Lower lobe of right lung (tissue), 2 donors: ENCODE data around the gene CUEDC1. TPM values are rescaled to one million over a fixed set of nuclear protein-coding genes. Genes with fewer than 3 reads are reported as not detected.
A peak's percentile ranks its signal among the peaks of the same experiment; 100 is the strongest.

Source experiments
- ATAC-seq, 2 donors: fragments of 200-7000 bp; cut with Tn5 transposase; one replicate each; pipeline ENCODE4 v1.9.1; 2020 to 2022; ENCODE audit warnings: mild to moderate bottlenecking in 2 of 2, moderate library complexity in 2 of 2
- DNase-seq: peaks from one replicate; pipeline ENCODE4 v3.0.0-alpha.2; 2020
- H3K27ac ChIP-seq: fragments of 200-600 bp; one replicate; pipeline ENCODE4 v1.8.0; 2022
- H3K27me3 ChIP-seq: fragments of 200-600 bp; one replicate; pipeline ENCODE4 v1.8.0; 2022; ENCODE audit warnings: low read depth
- H3K36me3 ChIP-seq: fragments of 200-600 bp; one replicate; pipeline ENCODE4 v1.8.0; 2022; ENCODE audit warnings: mild to moderate bottlenecking
- H3K4me1 ChIP-seq: fragments of 200-600 bp; one replicate; pipeline ENCODE4 v1.8.0; 2022
- H3K4me3 ChIP-seq: fragments of 200-600 bp; one replicate; pipeline ENCODE4 v1.8.0; 2022; ENCODE audit warnings: mild to moderate bottlenecking
- H3K9me3 ChIP-seq: fragments of 200-600 bp; one replicate; pipeline ENCODE4 v1.8.0; 2022
- intact Hi-C: fragments of 100-400 bp; cut with DNase I; formaldehyde crosslinking; loops from one replicate; pipeline ENCODE4 v1.11.0; 2022
- total RNA-seq: library from RNA; stranded (reverse); fragmentation: NEBNext Ultra II Directional; extraction: Animal tissue kit (Norgen Biotek cat#: 25700); gene quantifications from one replicate; pipeline ENCODE4 v1.2.1, GENCODE V29; 2021
- TF ChIP-seq, protein P1 (sequence below): fragments of 200-600 bp; IDR thresholded peaks from one replicate; pipeline ENCODE4 v1.8.0; 2022; ENCODE audit warnings: antibody characterized with exemption, mild to moderate bottlenecking
- donor health status: DM: no; HTN: yes; CAD: no; lungs with severe emphysema.

Gene CUEDC1
- total RNA-seq, 1 donor from 2014 or later = 42.8 TPM

DNA sequence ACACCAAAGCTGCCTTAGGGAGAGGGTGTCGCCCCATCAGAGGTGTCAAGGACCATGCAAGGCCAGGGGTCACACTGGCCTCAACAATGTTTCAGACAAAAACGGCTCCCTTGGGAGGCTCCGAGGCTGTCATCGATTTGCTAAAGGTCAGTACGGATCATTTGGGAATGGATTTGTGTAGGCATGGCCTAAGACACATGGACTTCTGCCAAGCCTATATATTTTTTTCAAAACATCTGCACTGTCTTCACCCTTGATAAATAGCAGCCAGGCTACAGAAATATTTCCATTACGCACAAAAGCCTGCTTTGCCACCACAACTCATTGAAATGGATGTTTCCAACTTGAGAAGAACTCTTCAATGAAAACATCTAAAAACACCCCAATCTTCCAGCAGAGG, 10.3 kb downstream of the CUEDC1 start:
- H3K36me3 ChIP-seq = no peaks in the 10 kb centered on the region
- intact Hi-C loops = no loop called here
- ATAC-seq (no peak), DNase-seq (no peak)
- no peak overlapping the region for H3K4me3 ChIP-seq
- H3K4me1 ChIP-seq = peaks cover 81% of the 10 kb centered on the region
- no peaks in the 10 kb centered on the region for H3K9me3 ChIP-seq
- no peak overlapping the region for H3K27ac ChIP-seq
- TF ChIP-seq, protein P1, sequence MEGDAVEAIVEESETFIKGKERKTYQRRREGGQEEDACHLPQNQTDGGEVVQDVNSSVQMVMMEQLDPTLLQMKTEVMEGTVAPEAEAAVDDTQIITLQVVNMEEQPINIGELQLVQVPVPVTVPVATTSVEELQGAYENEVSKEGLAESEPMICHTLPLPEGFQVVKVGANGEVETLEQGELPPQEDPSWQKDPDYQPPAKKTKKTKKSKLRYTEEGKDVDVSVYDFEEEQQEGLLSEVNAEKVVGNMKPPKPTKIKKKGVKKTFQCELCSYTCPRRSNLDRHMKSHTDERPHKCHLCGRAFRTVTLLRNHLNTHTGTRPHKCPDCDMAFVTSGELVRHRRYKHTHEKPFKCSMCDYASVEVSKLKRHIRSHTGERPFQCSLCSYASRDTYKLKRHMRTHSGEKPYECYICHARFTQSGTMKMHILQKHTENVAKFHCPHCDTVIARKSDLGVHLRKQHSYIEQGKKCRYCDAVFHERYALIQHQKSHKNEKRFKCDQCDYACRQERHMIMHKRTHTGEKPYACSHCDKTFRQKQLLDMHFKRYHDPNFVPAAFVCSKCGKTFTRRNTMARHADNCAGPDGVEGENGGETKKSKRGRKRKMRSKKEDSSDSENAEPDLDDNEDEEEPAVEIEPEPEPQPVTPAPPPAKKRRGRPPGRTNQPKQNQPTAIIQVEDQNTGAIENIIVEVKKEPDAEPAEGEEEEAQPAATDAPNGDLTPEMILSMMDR = no peak
- H3K27me3 ChIP-seq = no peaks in the 10 kb centered on the region

DNA sequence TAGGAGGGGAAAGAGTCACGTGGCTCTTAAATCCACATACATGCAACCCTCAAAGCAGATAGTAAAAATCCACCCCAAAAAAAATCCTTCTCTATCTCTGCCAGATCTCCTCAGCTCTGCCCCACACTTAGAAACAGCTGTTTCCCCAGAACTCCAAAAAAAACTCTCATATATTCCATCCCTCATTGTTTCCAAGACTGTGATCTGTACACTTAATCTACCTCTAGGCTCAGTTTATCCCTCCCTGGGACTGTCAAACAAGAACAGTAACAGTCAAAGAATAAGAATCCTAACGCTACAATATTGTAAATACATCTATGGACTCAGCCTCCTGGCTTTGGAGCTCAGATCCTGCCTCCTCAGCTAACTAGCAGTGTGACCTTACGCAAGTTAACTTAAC, 11.6 kb downstream of the CUEDC1 start:
- intact Hi-C loops = no loop called here
- TF ChIP-seq, protein P1 = no peak

DNA sequence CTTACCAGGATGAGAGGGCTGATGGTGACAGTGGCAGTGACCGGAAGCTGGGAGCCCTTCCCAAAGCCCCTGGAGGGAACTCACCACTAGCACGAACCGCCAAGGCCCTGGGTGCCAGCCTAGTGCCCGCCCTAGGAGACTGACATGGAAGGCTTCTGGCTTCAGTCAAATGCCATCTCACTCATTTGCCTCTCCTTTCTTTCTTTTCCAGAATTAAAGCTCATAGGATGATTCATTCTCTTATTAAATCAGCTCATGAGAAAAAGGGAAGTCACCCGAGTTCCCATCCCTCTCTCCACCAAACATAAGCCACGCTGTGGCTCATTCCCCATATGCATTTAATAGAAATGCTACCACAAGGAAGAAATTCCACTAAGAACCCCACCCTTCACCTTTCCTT, 12.1 kb downstream of the CUEDC1 start:
- ATAC-seq = no peak
- intact Hi-C loops = no loop called here
- peaks cover 77% of the 10 kb centered on the region for H3K4me1 ChIP-seq

More for the DNA sequence above, 11.6 kb downstream of the CUEDC1 start:
- no peak for DNase-seq
- Histone ChIP-seq H3K36me3 (no peaks in the 10 kb centered on the region), H3K4me3 (no peak overlapping the region), H3K27ac (no peak overlapping the region), H3K9me3 (no peaks in the 10 kb centered on the region), H3K4me1 (peaks cover 79% of the 10 kb centered on the region), H3K27me3 (no peaks in the 10 kb centered on the region)
- no peak for ATAC-seq

DNA sequence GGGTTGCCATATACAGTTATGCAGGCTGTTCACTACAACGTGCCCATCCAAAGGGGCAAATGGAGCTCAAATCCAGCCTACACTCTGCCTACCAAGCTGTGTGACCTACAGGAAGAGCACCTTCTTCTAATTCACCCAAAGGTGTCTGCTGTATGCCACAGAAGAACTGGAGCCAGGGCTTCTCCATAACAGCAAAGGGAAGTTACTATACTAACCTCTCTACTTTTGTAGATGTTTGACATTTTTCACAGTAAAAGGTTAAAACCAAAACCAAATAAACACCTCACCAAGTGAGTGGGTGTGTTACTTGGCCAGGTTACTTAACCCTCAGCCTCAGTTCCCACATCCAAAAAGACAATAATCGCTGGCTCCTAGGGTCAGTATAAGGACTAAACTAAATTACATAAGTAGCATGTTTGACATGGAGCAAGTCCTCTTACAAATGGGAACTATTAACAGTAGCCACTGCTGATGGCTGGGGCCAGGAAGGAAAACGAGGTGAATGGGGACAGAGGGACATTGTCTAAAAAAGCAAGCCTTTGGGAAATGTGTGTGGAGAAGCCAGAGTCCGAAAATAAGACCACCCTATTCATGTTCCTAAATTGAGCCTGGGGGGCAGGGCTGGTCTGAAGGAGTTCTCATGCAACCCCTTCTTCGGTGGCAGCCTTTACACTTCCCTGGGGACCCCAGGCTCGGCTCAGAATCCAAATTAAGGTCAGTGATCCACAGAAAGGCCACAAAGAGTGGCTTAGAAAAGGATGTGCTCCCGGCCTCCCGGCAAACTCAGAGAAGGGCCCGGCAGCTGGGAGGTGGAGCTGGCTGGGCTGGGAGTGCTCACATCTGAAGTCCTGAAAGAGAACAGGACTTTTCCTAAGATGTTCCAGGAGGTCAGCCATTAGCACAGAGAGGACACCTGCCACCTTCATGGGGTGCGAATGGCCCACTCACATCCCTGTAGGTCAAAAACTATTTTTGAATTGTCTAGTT, 13.5 kb downstream of the CUEDC1 start:
- Histone ChIP-seq H3K36me3 (no peaks in the 10 kb centered on the region), H3K4me3 (no peak overlapping the region), H3K4me1 (peaks cover 77% of the 10 kb centered on the region), H3K9me3 (no peaks in the 10 kb centered on the region), H3K27me3 (no peaks in the 10 kb centered on the region), H3K27ac (peak overlapping the region; percentile 41)
- TF ChIP-seq, protein P1 = no peak
- no peak for DNase-seq
- intact Hi-C loops = no loop called here
- ATAC-seq = peak in 1 of 2 donors; percentile 41

More for the DNA sequence above, 12.1 kb downstream of the CUEDC1 start:
- DNase-seq = no peak
- H3K27ac ChIP-seq = no peak overlapping the region
- H3K36me3 ChIP-seq = no peaks in the 10 kb centered on the region
- TF ChIP-seq, protein P1 = no peak
- no peaks in the 10 kb centered on the region for H3K27me3 ChIP-seq
- H3K9me3 ChIP-seq = no peaks in the 10 kb centered on the region
- H3K4me3 ChIP-seq = no peak overlapping the region

DNA sequence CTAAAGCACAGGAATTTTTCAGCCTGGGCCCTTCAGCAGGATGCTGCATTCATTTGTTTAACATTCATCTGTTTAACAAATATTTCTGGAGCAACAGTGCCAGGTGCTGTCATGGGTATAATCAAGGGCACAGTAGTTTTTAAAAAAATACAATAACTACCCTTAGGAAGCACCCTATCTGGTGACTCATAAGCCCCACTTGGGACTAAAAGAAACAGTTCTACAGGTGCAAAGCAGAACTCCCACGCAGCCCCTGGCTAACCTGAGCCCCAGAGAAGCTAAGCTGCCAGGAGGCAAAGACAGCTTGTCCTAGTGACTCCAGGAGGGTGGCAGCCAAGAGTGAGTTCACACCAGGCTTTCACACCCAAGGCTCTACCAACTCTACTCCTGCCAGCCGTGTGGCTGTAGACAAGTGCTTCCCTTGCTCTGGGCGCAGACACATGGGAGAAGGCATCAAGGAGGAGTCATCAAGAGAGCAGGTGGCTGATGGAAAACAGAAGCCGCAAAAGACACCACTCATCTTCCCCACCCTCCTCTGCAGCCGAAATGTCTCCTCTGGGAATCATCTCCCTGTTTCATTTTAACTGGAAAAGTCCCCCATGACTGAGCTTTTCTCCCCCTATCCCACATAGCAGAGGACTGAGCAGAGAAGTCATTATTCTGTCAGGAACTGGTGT, 14.4 kb downstream of the CUEDC1 start:
- TF ChIP-seq, protein P1 = no peak
- Histone ChIP-seq H3K27me3 (no peaks in the 10 kb centered on the region), H3K4me1 (peaks cover 77% of the 10 kb centered on the region), H3K36me3 (no peaks in the 10 kb centered on the region), H3K4me3 (no peak overlapping the region), H3K27ac (peak overlapping the region; percentile 25), H3K9me3 (no peaks in the 10 kb centered on the region)
- ATAC-seq (peak; percentile 30 to 82), DNase-seq (no peak)
- intact Hi-C loops = no loop called here
